T-helper 1 cell treated with Interleukin-12 subunit alpha and Interleukin-12 subunit beta and Interleukin-4 antibody, amounts not matched to agents 30 ng/mL and 1 ng/mL, for 36 hours (primary cell): ENCODE measurements around the gene MAP4K4. TPM values are rescaled to one million over a fixed set of nuclear protein-coding genes. Genes with fewer than 3 reads are reported as not detected.
"Not testable (repeated sequence)": the region's sequence is repeated elsewhere in the genome, so short reads cannot be mapped to it uniquely, and the experiment has no call there.

Experiments used
- intact Hi-C: fragments of 100-400 bp; cut with micrococcal nuclease; formaldehyde crosslinking; loops from one replicate; pipeline ENCODE4 v1.15.1; 2024
- total RNA-seq: library from RNA; stranded (reverse); gene quantifications from 2 replicates; pipeline ENCODE4 v1.2.3, GENCODE V29; 2022

The MAP4K4 gene
- total RNA-seq, 1 donor from 2014 or later: 120 TPM

GRCh38 chr2:101738649-101739048 is 41.1 kb downstream of the MAP4K4 start:
- intact Hi-C loops: no loop called here

- intact Hi-C loops: no loop called here
These were observed 43.1 kb downstream of the MAP4K4 start for GRCh38 chr2:101740555-101740964.

- intact Hi-C loops: loop anchor here (2.0 kb wide), 1 partner anchor 27 kb away; no protein-coding TSS in a partner anchor
These were observed 44.4 kb downstream of the MAP4K4 start for GRCh38 chr2:101741775-101742520.

GRCh38 chr2:101742547-101742946 is 45.0 kb downstream of the MAP4K4 start:
- intact Hi-C loops: loop anchor here (2.0 kb wide), 1 partner anchor 26 kb away; no protein-coding TSS in a partner anchor

GRCh38 chr2:101743288-101743687 is 45.8 kb downstream of the MAP4K4 start:
- intact Hi-C loops: loop anchor here (2.0 kb wide), 1 partner anchor 26 kb away; no protein-coding TSS in a partner anchor

GRCh38 chr2:101744832-101745231 is 47.3 kb downstream of the MAP4K4 start:
- intact Hi-C loops: no loop called here

GRCh38 chr2:101745711-101746694 is 48.5 kb downstream of the MAP4K4 start:
- intact Hi-C loops: no loop called here

GRCh38 chr2:101748000-101748399 is 50.5 kb downstream of the MAP4K4 start:
- intact Hi-C loops: no loop called here

- intact Hi-C loops: not testable (repeated sequence)
These were observed 51.0 kb downstream of the MAP4K4 start for GRCh38 chr2:101748462-101748861.

GRCh38 chr2:101750688-101751087 is 53.2 kb downstream of the MAP4K4 start:
- intact Hi-C loops: no loop called here

- intact Hi-C loops: no loop called here
These were observed 53.8 kb downstream of the MAP4K4 start for GRCh38 chr2:101751276-101751815.

- intact Hi-C loops: no loop called here
These were observed 54.5 kb downstream of the MAP4K4 start for GRCh38 chr2:101751875-101752619.

- intact Hi-C loops: no loop called here
These were observed 55.5 kb downstream of the MAP4K4 start for GRCh38 chr2:101752716-101753616.

- intact Hi-C loops: no loop called here
These were observed 56.4 kb downstream of the MAP4K4 start for GRCh38 chr2:101753720-101754490.

GRCh38 chr2:101754618-101755017 is 57.1 kb downstream of the MAP4K4 start:
- intact Hi-C loops: no loop called here

- intact Hi-C loops: no loop called here
These were observed 58.8 kb downstream of the MAP4K4 start for GRCh38 chr2:101756266-101756665.

- intact Hi-C loops: loop anchor here (2.0 kb wide), 1 partner anchor 41 kb away; no protein-coding TSS in a partner anchor
These were observed 60.5 kb downstream of the MAP4K4 start for GRCh38 chr2:101758001-101758400.

GRCh38 chr2:101759162-101759561 is 61.7 kb downstream of the MAP4K4 start:
- intact Hi-C loops: loop anchor here (2.0 kb wide), 1 partner anchor 42 kb away; no protein-coding TSS in a partner anchor
